DND-41 (cell line): Measurements from ENCODE around the gene NAGLU.
"Not testable (repeated sequence)": the region's sequence is repeated elsewhere in the genome, so short reads cannot be mapped to it uniquely, and the experiment has no call there.

Experiments
- ATAC-seq: fragments of 200-7000 bp; cut with Tn5 transposase; 3 replicates; pipeline ENCODE4 v1.9.1; 2021; ENCODE audit warnings: low read depth; ENCODE audit not compliant: insufficient read depth
- DNase-seq: peaks from one replicate; pipeline ENCODE4 v3.0.0-alpha.2; 2020
- H2AFZ ChIP-seq: 2 replicates; pipeline ENCODE4 v1.6.0; 2012; ENCODE audit warnings: low read depth, low read length
- H3K27ac ChIP-seq: 2 replicates; pipeline ENCODE4 v1.5.1; 2012; ENCODE audit warnings: low read length, inconsistent platforms
- H3K27me3 ChIP-seq: fragments of 200-600 bp; sonication (generic); 2 replicates; pipeline ENCODE4 v1.6.0; 2012; ENCODE audit warnings: low read length, mild to moderate bottlenecking, inconsistent platforms; ENCODE audit not compliant: insufficient read depth, poor library complexity
- H3K36me3 ChIP-seq: 2 replicates; pipeline ENCODE4 v1.5.1; 2012; ENCODE audit warnings: low read length, inconsistent platforms; ENCODE audit not compliant: insufficient read depth
- H3K4me1 ChIP-seq: 2 replicates; pipeline ENCODE4 v1.5.1; 2012; ENCODE audit warnings: mild to moderate bottlenecking, low read length; ENCODE audit not compliant: insufficient read depth
- H3K4me2 ChIP-seq: 2 replicates; pipeline ENCODE4 v1.6.0; 2012; ENCODE audit warnings: mild to moderate bottlenecking, moderate library complexity, low read length, inconsistent platforms; ENCODE audit not compliant: insufficient read depth
- H3K4me3 ChIP-seq, 2 experiments: fragments of 200-600 bp in 1 of 2; shearing (Covaris generic) in 1 of 2; 2 replicates each; pipeline ENCODE4 v1.5.1; 2012 to 2016; ENCODE audit warnings: inconsistent platforms in 2 of 2, low read length in 2 of 2, mild to moderate bottlenecking in 2 of 2, low read depth in 1 of 2, moderate library complexity in 1 of 2
- H3K79me2 ChIP-seq: 2 replicates; pipeline ENCODE4 v1.6.0; 2012; ENCODE audit warnings: low read length, inconsistent platforms; ENCODE audit not compliant: insufficient read depth
- H3K9ac ChIP-seq: 2 replicates; pipeline ENCODE4 v1.6.0; 2012; ENCODE audit warnings: low read depth, mild to moderate bottlenecking, inconsistent platforms, low read length, moderate library complexity
- H3K9me3 ChIP-seq: 2 replicates; pipeline ENCODE4 v1.5.1; 2012; ENCODE audit warnings: low read length, moderate library complexity, mild to moderate bottlenecking, inconsistent platforms; ENCODE audit not compliant: insufficient read depth, severe bottlenecking
- H4K20me1 ChIP-seq: 2 replicates; pipeline ENCODE4 v1.6.0; 2012; ENCODE audit warnings: low read length; ENCODE audit not compliant: insufficient read depth
- CTCF ChIP-seq: IDR thresholded peaks from 2 replicates; pipeline ENCODE4 v1.5.1; 2012; ENCODE audit warnings: borderline replicate concordance, low read length, moderate library complexity, mild to moderate bottlenecking; ENCODE audit not compliant: poor library complexity, severe bottlenecking; ENCODE audit errors: extremely low read depth
- EZH2 ChIP-seq: IDR thresholded peaks from 3 replicates; pipeline ENCODE4 v1.6.1; 2012; ENCODE audit warnings: borderline replicate concordance, low read depth, mild to moderate bottlenecking, moderate library complexity, low read length, inconsistent platforms; ENCODE audit not compliant: severe bottlenecking

NAGLU gene

GRCh38 chr17:42544874-42545283 lies 8.8 kb downstream of the NAGLU start:
- no peaks in the 10 kb centered on the region for H3K4me1 ChIP-seq
- H3K36me3 ChIP-seq = peaks cover 23% of the 10 kb centered on the region
- no peaks in the 10 kb centered on the region for H3K9me3 ChIP-seq
- H3K4me3 ChIP-seq = no peak overlapping the region
- no peak for DNase-seq
- no peak overlapping the region for H3K27ac ChIP-seq
- H2AFZ ChIP-seq = no peak overlapping the region
- no peaks in the 10 kb centered on the region for H3K79me2 ChIP-seq
- no peak for ATAC-seq
- H3K4me2 ChIP-seq = no peak overlapping the region
- H4K20me1 ChIP-seq = no peaks in the 10 kb centered on the region
- TF ChIP-seq EZH2 = no peak
- TF ChIP-seq CTCF = no peak
- no peaks in the 10 kb centered on the region for H3K27me3 ChIP-seq
- H3K9ac ChIP-seq = no peak overlapping the region

- not testable (repeated sequence) for H3K27me3 ChIP-seq, H3K27ac ChIP-seq, H3K4me1 ChIP-seq, H3K4me3 ChIP-seq, H2AFZ ChIP-seq, H3K4me2 ChIP-seq, H3K9ac ChIP-seq, H3K79me2 ChIP-seq, H3K9me3 ChIP-seq, H4K20me1 ChIP-seq, ATAC-seq, DNase-seq
- peaks cover 22% of the 10 kb centered on the region for H3K36me3 ChIP-seq
Observed at GRCh38 chr17:42545755-42546505, 9.9 kb downstream of the NAGLU start.

- Histone ChIP-seq H3K4me1 (no peaks in the 10 kb centered on the region), H3K27me3 (no peaks in the 10 kb centered on the region), H3K79me2 (no peaks in the 10 kb centered on the region), H3K9me3 (no peaks in the 10 kb centered on the region), H2AFZ (no peak overlapping the region), H3K4me3 (no peak overlapping the region), H3K9ac (no peak overlapping the region), H3K4me2 (no peak overlapping the region), H4K20me1 (no peaks in the 10 kb centered on the region), H3K36me3 (peaks cover 16% of the 10 kb centered on the region), H3K27ac (no peak overlapping the region)
- TF ChIP-seq EZH2 = no peak
- TF ChIP-seq CTCF = no peak
- DNase-seq (no peak), ATAC-seq (0 out of 3 replicates have a peak, but pooled peaks have one; percentile 12)
Observed at GRCh38 chr17:42547001-42547461, 11.0 kb downstream of the NAGLU start.

- Histone ChIP-seq H4K20me1 (no peaks in the 10 kb centered on the region), H3K36me3 (peaks cover 14% of the 10 kb centered on the region), H3K4me2 (no peak overlapping the region), H3K4me1 (no peaks in the 10 kb centered on the region), H3K27ac (no peak overlapping the region), H3K4me3 (no peak overlapping the region), H3K9me3 (no peaks in the 10 kb centered on the region), H3K27me3 (no peaks in the 10 kb centered on the region), H3K79me2 (0 out of 2 replicates have a peak, but pooled peaks cover 3% of the 10 kb centered on the region), H2AFZ (no peak overlapping the region), H3K9ac (no peak overlapping the region)
- TF ChIP-seq CTCF (no peak), EZH2 (no peak)
- DNase-seq (no peak), ATAC-seq (no peak)
Observed at GRCh38 chr17:42547698-42548069, 11.6 kb downstream of the NAGLU start.
